ENCODE measurements around the gene IFNK. TPM values are rescaled to one million over a fixed set of nuclear protein-coding genes. Genes with fewer than 3 reads are reported as not detected.

The IFNK gene
- total and polyA plus RNA-seq, 12 donors, result not detected

GRCh38 chr9:27564670-27565069, 40.6 kb downstream of the IFNK start:
- Histone ChIP-seq H3K9me3 (no peaks in the 10 kb centered on the region), H3K4me3 (no peak overlapping the region), H3K27ac (peak overlapping the region in 1 of 10 donors; percentile 84), H3K4me1 (peaks cover 0 to 52% (median 4%) of the 10 kb centered on the region in 9 donors), H3K36me3 (peaks cover 0 to 74% (median 19%) of the 10 kb centered on the region in 9 donors), H3K27me3 (no peaks in the 10 kb centered on the region)
- ATAC-seq, result peak in 2 of 8 donors; percentile 33 to 40
- intact Hi-C loops (cut with DNase I), result no loop called here
- DNase-seq, result no peak
- WGBS, 2 donors, result 88 to 94% methylated on average over 1 of the region's 1 CpG
- TF ChIP-seq CTCF (IDR thresholded peaks at IDR 0.05), result no peak

- peaks cover 0 to 64% (median 11%) of the 10 kb centered on the region in 9 donors for H3K36me3 ChIP-seq
- H3K27ac ChIP-seq, result peak overlapping the region in 1 of 10 donors; percentile 84
- intact Hi-C loops (cut with DNase I), result no loop called here
- no peak for DNase-seq
- no peak overlapping the region for H3K4me3 ChIP-seq
- no peak for TF ChIP-seq CTCF (IDR thresholded peaks at IDR 0.05)
- no peaks in the 10 kb centered on the region for H3K9me3 ChIP-seq
- ATAC-seq, result no peak
- no peaks in the 10 kb centered on the region for H3K27me3 ChIP-seq
- H3K4me1 ChIP-seq, result peaks cover 0 to 62% (median 6%) of the 10 kb centered on the region in 9 donors
These were observed 41.6 kb downstream of the IFNK start for GRCh38 chr9:27565696-27566095.

- Histone ChIP-seq H3K4me3 (no peak overlapping the region), H3K27ac (peak overlapping the region in 1 of 10 donors; percentile 84), H3K27me3 (no peaks in the 10 kb centered on the region), H3K9me3 (no peaks in the 10 kb centered on the region), H3K36me3 (peaks cover 0 to 60% (median 8%) of the 10 kb centered on the region in 9 donors), H3K4me1 (peaks cover 0 to 66% (median 6%) of the 10 kb centered on the region in 9 donors)
- 98 to 100% methylated on average over 1 of the region's 1 CpG for WGBS, 2 donors
- intact Hi-C loops (cut with DNase I), result no loop called here
- no peak for TF ChIP-seq CTCF (IDR thresholded peaks at IDR 0.05)
- DNase-seq (no peak), ATAC-seq (no peak)
These were observed 42.0 kb downstream of the IFNK start for GRCh38 chr9:27566118-27566517.

- H3K27ac ChIP-seq, result peak overlapping the region in 5 of 10 donors; percentile 4 to 99 (median 11)
- intact Hi-C loops (cut with DNase I), result no loop called here
- H3K4me1 ChIP-seq, result peaks cover 2 to 73% (median 22%) of the 10 kb centered on the region in 9 donors
- H3K9me3 ChIP-seq, result no peaks in the 10 kb centered on the region
- no peak for DNase-seq
- WGBS, 2 donors, result 54 to 74% methylated on average over 2 of the region's 2 CpGs
- TF ChIP-seq CTCF (IDR thresholded peaks at IDR 0.05), result no peak
- H3K36me3 ChIP-seq, result peaks cover 0 to 28% (median 8%) of the 10 kb centered on the region in 9 donors
- no peak overlapping the region for H3K4me3 ChIP-seq
- no peak for ATAC-seq
- no peaks in the 10 kb centered on the region for H3K27me3 ChIP-seq
These were observed 45.3 kb downstream of the IFNK start for GRCh38 chr9:27569406-27569805.
